NK-92 treated with Interleukin-12 subunit alpha and Interleukin-12 subunit beta, amount 100 ng/mL, for 24 hours (cell line): ENCODE data around the gene PRKCB.
A peak's percentile ranks its signal among the peaks of the same experiment; 100 is the strongest.
"Not testable (repeated sequence)": the region's sequence is repeated elsewhere in the genome, so short reads cannot be mapped to it uniquely, and the experiment has no call there.

Experiments
- DNase-seq: peaks from one replicate; lab custom pipeline; 2025; lab: John Stamatoyannopoulos, UW

Gene PRKCB

GRCh38 chr16:24235806-24236205 is 400.0 kb downstream of the PRKCB start:
- no peak for DNase-seq

- DNase-seq, result not testable (repeated sequence)
Measured at GRCh38 chr16:24238846-24239245, 403.1 kb downstream of the PRKCB start.

DNA sequence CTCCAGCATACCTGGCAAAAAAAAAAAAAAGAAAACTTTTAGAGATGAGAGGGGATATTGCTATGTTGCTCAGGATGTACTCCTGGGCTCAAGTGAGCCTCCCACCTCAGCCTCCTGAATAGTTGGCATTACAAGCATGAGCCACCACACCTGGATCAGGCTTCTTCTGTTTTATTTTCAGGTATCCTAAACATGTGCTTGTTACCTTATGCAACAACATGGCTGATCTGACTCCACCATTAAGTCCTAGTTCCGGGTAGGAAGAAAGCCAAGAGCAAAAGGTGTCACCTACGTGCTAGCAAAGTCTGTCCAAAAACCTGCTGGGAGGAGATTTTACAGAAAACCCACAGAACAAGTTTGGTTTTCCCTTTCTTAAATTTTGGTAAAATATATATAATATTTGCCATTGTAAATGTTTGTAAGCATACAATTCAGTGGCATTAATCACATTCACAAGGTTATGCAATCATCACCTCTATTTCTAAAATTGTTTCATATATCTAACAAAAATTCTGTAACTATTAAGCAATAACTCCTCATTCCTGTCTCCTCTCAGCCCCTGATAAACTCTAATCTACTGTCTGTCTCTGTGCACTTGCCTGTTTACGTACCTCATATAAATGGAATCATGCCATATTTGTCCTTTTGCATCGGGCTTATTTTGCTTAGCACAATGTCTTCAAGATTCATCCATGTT is 411.3 kb downstream of the PRKCB start:
- no peak for DNase-seq

GRCh38 chr16:24253192-24253591 is 417.4 kb downstream of the PRKCB start:
- DNase-seq, result peak; percentile 16

- no peak for DNase-seq
Measured at GRCh38 chr16:24255456-24256371, 419.9 kb downstream of the PRKCB start, which contains the start of gene CACNG3. CACNG3 (plus strand) TSS chr16:24256335; CDS start chr16:24256755, 420 bp downstream.

DNA sequence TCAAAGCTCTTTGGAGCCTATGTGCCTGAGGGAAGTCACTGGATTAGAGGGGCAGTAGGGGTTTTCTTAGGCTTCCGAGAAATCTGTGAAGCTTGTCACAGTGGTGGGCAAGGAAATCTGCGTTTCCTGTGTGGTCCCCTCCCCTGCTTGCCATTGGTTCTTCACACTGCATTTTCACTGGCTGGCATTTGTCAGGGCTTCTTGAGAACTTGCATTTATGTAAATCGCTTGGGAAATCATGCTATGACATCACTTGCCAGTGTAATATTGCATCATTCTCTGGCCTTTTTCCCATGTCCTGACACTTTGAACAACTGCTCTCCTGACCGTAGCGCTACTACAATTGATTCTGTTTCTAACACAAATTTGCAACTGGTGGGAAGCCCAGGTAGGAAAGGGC is 422.2 kb downstream of the PRKCB start:
- no peak for DNase-seq

GRCh38 chr16:24258791-24259190 is 423.0 kb downstream of the PRKCB start:
- no peak for DNase-seq

GRCh38 chr16:24262816-24263215 is 427.0 kb downstream of the PRKCB start:
- DNase-seq, result no peak
